Stimulated activated memory B cell treated with anti-CD40 and anti-IgM and Interleukin-4, amounts not matched to agents 10 μg/mL and 1 μg/mL and 100 μg/mL, for 72 hours (primary cell): ENCODE data around the gene MYPN.

ENCODE experiments used
- ATAC-seq: fragments of 150-1000 bp; cut with Tn5 transposase; 2 replicates; pipeline ENCODE4 v1.10.0; 2021
- H3K27ac Mint-ChIP-seq: one replicate; pipeline ENCODE4 v1.8.0; 2022; ENCODE audit warnings: mild to moderate bottlenecking, mixed read lengths
- H3K27me3 Mint-ChIP-seq: one replicate; pipeline ENCODE4 v1.8.0; 2022; ENCODE audit warnings: mixed read lengths
- H3K36me3 Mint-ChIP-seq: one replicate; pipeline ENCODE4 v1.8.0; 2022; ENCODE audit warnings: mixed read lengths
- H3K4me1 Mint-ChIP-seq: one replicate; pipeline ENCODE4 v1.8.0; 2022; ENCODE audit warnings: mixed read lengths
- H3K4me3 Mint-ChIP-seq: one replicate; pipeline ENCODE4 v1.8.0; 2022; ENCODE audit warnings: mild to moderate bottlenecking, moderate library complexity, mixed read lengths
- H3K9me3 Mint-ChIP-seq: one replicate; pipeline ENCODE4 v1.8.0; 2022; ENCODE audit warnings: mixed read lengths

MYPN gene

GRCh38 chr10:68083953-68084352, 25.3 kb upstream of the MYPN start:
- no peaks in the 10 kb centered on the region for H3K4me1 Mint-ChIP-seq
- H3K27me3 Mint-ChIP-seq = no peaks in the 10 kb centered on the region
- ATAC-seq = no peak
- H3K9me3 Mint-ChIP-seq = no peaks in the 10 kb centered on the region
- H3K27ac Mint-ChIP-seq = no peak overlapping the region
- no peak overlapping the region for H3K4me3 Mint-ChIP-seq
- no peaks in the 10 kb centered on the region for H3K36me3 Mint-ChIP-seq

DNA sequence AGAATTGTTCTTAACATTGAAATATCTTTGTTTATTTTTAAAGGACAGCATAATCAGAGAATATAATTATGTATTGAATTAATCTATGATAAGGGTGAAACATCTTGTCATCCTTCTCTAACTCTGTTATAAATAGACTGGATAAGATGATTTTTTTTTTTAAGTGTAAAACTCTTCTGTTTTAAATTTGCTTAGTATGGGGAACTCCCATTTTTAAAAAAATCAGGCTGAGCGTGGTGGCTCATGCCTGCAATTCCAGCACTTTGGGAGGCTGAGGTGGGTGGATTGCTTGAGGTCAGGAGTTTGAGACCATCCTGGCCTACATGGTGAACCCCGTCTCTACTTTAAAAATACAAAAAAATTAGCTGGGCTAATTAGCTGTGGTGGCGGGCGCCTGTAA, 24.8 kb upstream of the MYPN start:
- no peaks in the 10 kb centered on the region for H3K27me3 Mint-ChIP-seq
- no peaks in the 10 kb centered on the region for H3K36me3 Mint-ChIP-seq
- H3K4me1 Mint-ChIP-seq = no peaks in the 10 kb centered on the region
- H3K27ac Mint-ChIP-seq = no peak overlapping the region
- no peak overlapping the region for H3K4me3 Mint-ChIP-seq
- no peaks in the 10 kb centered on the region for H3K9me3 Mint-ChIP-seq
- ATAC-seq = no peak

- ATAC-seq = no peak
- Mint-ChIP-seq H3K27me3 (no peaks in the 10 kb centered on the region), H3K4me1 (no peaks in the 10 kb centered on the region), H3K4me3 (no peak overlapping the region), H3K36me3 (no peaks in the 10 kb centered on the region), H3K9me3 (no peaks in the 10 kb centered on the region), H3K27ac (no peak overlapping the region)
These were observed 23.3 kb upstream of the MYPN start for GRCh38 chr10:68086011-68086410.

- no peaks in the 10 kb centered on the region for H3K9me3 Mint-ChIP-seq
- no peaks in the 10 kb centered on the region for H3K4me1 Mint-ChIP-seq
- no peaks in the 10 kb centered on the region for H3K36me3 Mint-ChIP-seq
- no peaks in the 10 kb centered on the region for H3K27me3 Mint-ChIP-seq
- ATAC-seq = no peak
- H3K27ac Mint-ChIP-seq = no peak overlapping the region
- H3K4me3 Mint-ChIP-seq = no peak overlapping the region
These were observed 22.2 kb upstream of the MYPN start for GRCh38 chr10:68086910-68087684.

DNA sequence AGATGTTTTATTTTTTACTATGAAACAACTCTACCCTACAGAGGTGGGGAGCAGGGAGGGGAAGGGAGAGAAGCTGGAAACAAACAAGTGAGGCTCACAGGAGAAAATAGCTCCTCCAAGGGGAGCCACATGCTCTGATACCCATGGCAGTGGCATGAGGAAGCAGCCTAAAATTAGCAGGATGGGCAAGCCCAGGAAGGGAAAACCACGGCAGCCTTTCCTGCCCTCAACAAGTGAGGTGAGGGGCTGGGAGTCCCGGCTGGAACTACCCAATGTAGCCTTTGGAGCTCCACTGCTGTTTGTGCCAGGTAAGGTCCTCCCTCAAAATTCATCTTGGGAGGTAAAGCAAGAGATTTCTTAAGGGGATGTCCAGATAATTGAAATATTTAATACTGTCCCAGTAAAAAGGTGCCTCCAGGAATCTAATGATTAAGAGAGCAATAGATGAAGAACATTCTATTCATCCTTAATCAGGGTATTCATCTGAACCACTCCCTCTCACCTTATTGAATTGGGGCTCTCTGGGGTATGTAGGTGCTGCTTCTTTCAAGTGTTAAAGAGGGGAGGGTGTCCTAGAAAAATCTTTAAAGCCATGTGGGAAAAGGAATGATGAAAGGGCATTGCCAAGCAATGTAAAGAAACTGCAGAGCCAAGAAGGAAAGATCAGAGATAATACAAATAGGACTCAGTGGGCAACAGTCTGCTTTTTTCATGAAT, 21.4 kb upstream of the MYPN start:
- H3K27ac Mint-ChIP-seq = no peak overlapping the region
- no peak overlapping the region for H3K4me3 Mint-ChIP-seq
- no peak for ATAC-seq
- no peaks in the 10 kb centered on the region for H3K9me3 Mint-ChIP-seq
- H3K4me1 Mint-ChIP-seq = no peaks in the 10 kb centered on the region
- H3K36me3 Mint-ChIP-seq = no peaks in the 10 kb centered on the region
- H3K27me3 Mint-ChIP-seq = no peaks in the 10 kb centered on the region

- ATAC-seq = no peak
- Mint-ChIP-seq H3K27ac (no peak overlapping the region), H3K27me3 (no peaks in the 10 kb centered on the region), H3K4me3 (no peak overlapping the region), H3K4me1 (no peaks in the 10 kb centered on the region), H3K36me3 (no peaks in the 10 kb centered on the region), H3K9me3 (no peaks in the 10 kb centered on the region)
These were observed 20.5 kb upstream of the MYPN start for GRCh38 chr10:68088740-68089139.

DNA sequence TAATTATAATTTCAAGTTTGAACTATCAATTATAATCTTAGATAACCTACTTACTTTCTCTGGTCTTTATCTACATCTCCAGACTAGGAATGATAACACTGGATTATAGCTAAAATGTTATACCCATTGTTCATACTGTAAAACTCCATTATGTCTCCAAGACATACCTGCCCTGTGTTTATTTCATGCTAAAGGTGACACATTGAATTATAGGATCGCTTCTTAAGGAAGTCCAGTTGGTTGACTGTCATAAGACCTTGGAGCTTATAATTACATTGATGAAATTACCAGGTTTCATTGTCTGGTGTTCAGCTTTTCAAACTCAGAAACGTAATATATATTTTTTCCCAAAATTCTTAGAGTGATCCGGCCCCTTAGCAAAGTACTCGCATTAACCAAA, 18.7 kb upstream of the MYPN start:
- H3K4me1 Mint-ChIP-seq = no peaks in the 10 kb centered on the region
- H3K9me3 Mint-ChIP-seq = no peaks in the 10 kb centered on the region
- no peaks in the 10 kb centered on the region for H3K36me3 Mint-ChIP-seq

DNA sequence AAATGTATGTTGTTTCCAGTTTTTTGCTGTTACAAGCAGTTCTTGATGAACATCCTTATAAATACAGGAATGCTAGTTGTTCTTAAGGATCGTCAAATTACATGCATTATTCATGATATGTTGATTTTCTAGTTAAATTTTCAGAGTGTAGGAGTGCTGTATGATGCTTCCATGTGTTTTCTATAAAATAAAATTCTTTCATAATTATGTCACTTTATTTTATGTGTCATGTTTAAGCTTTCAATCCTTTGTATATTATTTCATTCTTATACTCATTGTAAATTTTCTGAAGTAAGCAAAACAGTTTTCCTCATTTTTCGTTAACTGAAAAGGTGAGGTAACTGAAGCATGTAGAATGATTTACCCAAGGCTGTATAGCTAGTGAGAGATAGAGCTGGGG, 16.8 kb upstream of the MYPN start:
- ATAC-seq = no peak
- Mint-ChIP-seq H3K36me3 (no peaks in the 10 kb centered on the region), H3K27ac (no peak overlapping the region)

More for the DNA sequence above, 18.7 kb upstream of the MYPN start:
- no peak for ATAC-seq
- no peaks in the 10 kb centered on the region for H3K27me3 Mint-ChIP-seq
- no peak overlapping the region for H3K27ac Mint-ChIP-seq
- H3K4me3 Mint-ChIP-seq = no peak overlapping the region

DNA sequence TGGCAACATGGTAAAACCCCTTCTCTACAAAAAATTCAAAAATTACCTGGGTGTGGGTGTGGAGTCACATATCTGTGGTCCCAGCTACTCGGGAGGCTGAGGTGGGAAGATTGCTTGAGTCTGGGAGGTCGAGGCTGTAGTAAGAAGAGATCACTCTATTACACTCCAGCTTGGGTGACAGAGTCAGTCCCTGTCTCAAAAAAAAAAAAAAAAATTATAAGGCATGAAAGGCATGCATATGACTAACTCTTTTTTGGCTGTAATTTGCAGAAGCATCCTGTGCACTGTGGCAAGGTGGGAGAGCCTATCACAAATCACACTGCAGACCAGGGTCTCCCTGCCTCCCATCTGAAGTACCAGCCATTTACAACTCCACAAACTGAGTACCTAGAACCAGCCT, 14.1 kb upstream of the MYPN start:
- H3K9me3 Mint-ChIP-seq = no peaks in the 10 kb centered on the region
- no peaks in the 10 kb centered on the region for H3K36me3 Mint-ChIP-seq
- H3K27me3 Mint-ChIP-seq = no peaks in the 10 kb centered on the region
- no peaks in the 10 kb centered on the region for H3K4me1 Mint-ChIP-seq
- H3K4me3 Mint-ChIP-seq = no peak overlapping the region
- H3K27ac Mint-ChIP-seq = no peak overlapping the region
- no peak for ATAC-seq

More for the DNA sequence above, 16.8 kb upstream of the MYPN start:
- no peaks in the 10 kb centered on the region for H3K4me1 Mint-ChIP-seq
- no peaks in the 10 kb centered on the region for H3K9me3 Mint-ChIP-seq
- no peak overlapping the region for H3K4me3 Mint-ChIP-seq
- H3K27me3 Mint-ChIP-seq = no peaks in the 10 kb centered on the region

DNA sequence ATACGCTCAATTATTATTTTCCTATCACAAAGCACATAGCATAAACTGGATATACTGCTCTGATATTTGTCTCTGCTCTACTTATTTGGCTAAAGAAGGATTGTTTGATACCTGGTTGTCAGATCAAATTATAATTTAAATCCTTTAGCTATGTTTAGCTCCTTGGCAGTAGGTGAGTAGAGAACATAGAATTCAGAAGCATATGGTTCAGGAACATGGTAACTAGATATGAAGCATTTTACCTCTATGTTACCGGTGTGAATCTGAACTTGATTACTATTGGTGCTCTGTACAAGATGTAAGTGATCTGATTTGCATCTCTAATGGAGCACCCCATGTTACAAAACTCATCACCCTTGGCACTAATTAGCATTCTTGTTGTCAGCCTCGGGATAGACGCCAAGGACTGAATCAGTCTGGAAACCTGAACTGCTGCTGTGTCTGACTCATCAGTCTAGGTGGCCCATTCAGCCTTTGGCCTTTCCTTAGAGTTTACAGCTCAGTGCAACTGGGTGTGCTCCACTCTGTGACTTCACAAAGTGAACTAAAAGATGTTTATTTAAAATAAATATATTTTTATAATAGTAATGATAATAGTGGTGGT, 12.3 kb upstream of the MYPN start:
- Mint-ChIP-seq H3K4me1 (no peaks in the 10 kb centered on the region), H3K36me3 (no peaks in the 10 kb centered on the region), H3K27me3 (no peaks in the 10 kb centered on the region), H3K9me3 (no peaks in the 10 kb centered on the region), H3K4me3 (no peak overlapping the region), H3K27ac (no peak overlapping the region)
- ATAC-seq = no peak

DNA sequence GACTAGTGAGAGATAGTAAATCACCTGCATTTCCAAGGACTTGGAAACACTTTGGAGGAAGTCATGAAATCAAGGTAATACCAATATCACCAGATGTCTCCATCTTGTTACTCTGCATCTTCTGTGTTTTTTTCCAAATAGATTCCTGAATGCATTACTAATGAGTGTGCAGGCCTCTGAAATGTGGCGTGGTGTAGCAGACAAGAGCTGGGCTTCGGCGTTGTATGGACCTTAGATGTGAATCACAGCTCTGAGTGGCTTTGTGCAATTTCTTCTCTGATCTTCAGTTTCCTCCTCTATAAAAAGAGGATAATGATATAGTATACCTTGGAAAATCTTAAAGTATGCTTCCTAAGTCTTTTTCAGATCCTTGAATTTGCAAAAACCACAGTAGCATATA, 9.6 kb upstream of the MYPN start:
- Mint-ChIP-seq H3K36me3 (no peaks in the 10 kb centered on the region), H3K27ac (no peak overlapping the region), H3K9me3 (no peaks in the 10 kb centered on the region), H3K4me3 (no peak overlapping the region), H3K4me1 (no peaks in the 10 kb centered on the region), H3K27me3 (no peaks in the 10 kb centered on the region)
- no peak for ATAC-seq

DNA sequence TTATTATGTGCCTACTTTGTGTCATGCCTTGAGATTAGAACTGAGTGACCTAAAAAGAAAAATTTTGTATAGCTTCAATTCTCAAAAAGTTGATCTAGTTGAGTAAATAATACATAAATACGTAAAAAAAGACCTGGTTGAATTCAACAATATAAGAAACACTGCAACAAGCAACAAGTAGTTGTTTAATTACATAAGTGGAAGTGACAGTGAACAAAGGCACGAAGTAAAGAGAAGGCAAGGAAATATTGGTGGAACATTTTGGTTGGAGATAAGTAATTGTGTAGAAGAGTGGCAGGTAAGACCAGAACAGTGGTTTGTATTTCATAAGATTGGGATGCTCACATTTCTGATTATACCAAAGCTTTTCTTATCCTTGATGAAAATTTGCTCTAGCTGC, 8.2 kb upstream of the MYPN start:
- no peak for ATAC-seq
- Mint-ChIP-seq H3K9me3 (no peaks in the 10 kb centered on the region), H3K36me3 (no peaks in the 10 kb centered on the region), H3K27me3 (no peaks in the 10 kb centered on the region), H3K27ac (no peak overlapping the region), H3K4me1 (no peaks in the 10 kb centered on the region), H3K4me3 (no peak overlapping the region)

- no peaks in the 10 kb centered on the region for H3K4me1 Mint-ChIP-seq
- no peaks in the 10 kb centered on the region for H3K36me3 Mint-ChIP-seq
- H3K27me3 Mint-ChIP-seq = no peaks in the 10 kb centered on the region
- no peaks in the 10 kb centered on the region for H3K9me3 Mint-ChIP-seq
- H3K4me3 Mint-ChIP-seq = no peak overlapping the region
- H3K27ac Mint-ChIP-seq = no peak overlapping the region
- no peak for ATAC-seq
These were observed 5.9 kb upstream of the MYPN start for GRCh38 chr10:68103261-68103878.

- H3K4me1 Mint-ChIP-seq = no peaks in the 10 kb centered on the region
These were observed 5.4 kb upstream of the MYPN start for GRCh38 chr10:68103901-68104300.

DNA sequence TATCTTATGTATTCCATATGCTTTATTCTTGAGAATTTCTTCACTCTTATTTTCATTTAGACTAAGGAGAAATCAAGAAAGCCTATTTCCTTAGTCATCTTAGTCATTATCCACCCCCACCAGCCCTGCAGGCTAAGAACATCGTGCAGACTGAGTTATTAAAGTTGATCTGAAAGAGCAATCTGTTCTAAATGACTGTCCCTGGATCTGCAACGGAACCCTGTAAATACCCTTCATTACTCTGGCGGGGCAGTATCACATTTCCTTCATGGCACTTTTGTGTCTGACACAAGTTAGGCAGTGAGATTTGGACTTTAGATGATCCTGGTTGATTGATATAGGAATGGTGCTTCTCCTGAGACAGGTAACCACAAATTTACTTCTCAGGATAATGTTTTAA, 3.5 kb upstream of the MYPN start:
- Mint-ChIP-seq H3K27me3 (no peaks in the 10 kb centered on the region), H3K27ac (no peak overlapping the region), H3K4me1 (no peaks in the 10 kb centered on the region), H3K4me3 (no peak overlapping the region), H3K36me3 (no peaks in the 10 kb centered on the region), H3K9me3 (no peaks in the 10 kb centered on the region)
- ATAC-seq = no peak

More at GRCh38 chr10:68103901-68104300, 5.4 kb upstream of the MYPN start:
- no peak for ATAC-seq
- Mint-ChIP-seq H3K27ac (no peak overlapping the region), H3K27me3 (no peaks in the 10 kb centered on the region), H3K4me3 (no peak overlapping the region), H3K9me3 (no peaks in the 10 kb centered on the region), H3K36me3 (no peaks in the 10 kb centered on the region)
